ENCODE data around the gene CAB39.

The CAB39 gene

GRCh38 chr2:230712443-230713330, at the start of gene CAB39:
Gene CAB39, plus strand, starts transcription at chr2:230712842. Its CDS starts 47,160 bp downstream, at chr2:230760002.
- DNase-seq (ENCODE audit: low read depth): peak; percentile 83

GRCh38 chr2:230664128-230664527, 48.5 kb upstream of the CAB39 start:
- no peak for DNase-seq (ENCODE audit: low read depth)

- DNase-seq (ENCODE audit: low read depth): no peak
Measured at GRCh38 chr2:230664844-230665243, 47.8 kb upstream of the CAB39 start.

- no peak for DNase-seq (ENCODE audit: low read depth)
Measured at GRCh38 chr2:230665263-230665691, 47.4 kb upstream of the CAB39 start.

DNA sequence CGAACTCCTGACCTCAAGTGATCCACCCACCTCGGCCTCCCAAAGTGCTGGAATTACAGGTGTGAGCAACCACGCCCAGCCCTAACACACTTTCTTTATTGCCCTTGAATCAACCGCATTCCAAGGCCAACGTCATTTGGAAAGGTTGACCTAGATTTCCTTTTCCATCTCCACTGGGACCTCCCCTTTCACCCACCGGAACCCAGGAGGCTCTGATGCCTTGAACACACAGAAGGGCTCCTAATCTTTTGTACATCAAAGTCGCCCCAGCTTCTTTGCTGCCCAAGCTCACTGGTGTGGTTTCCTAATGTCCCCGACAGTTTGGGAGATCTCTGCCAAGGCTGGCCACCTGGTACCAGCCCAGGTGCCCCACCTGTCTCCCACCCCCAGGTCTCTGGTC, 46.2 kb upstream of the CAB39 start:
- no peak for DNase-seq (ENCODE audit: low read depth)

GRCh38 chr2:230666885-230667712, 45.5 kb upstream of the CAB39 start:
- DNase-seq (ENCODE audit: low read depth): no peak

DNA sequence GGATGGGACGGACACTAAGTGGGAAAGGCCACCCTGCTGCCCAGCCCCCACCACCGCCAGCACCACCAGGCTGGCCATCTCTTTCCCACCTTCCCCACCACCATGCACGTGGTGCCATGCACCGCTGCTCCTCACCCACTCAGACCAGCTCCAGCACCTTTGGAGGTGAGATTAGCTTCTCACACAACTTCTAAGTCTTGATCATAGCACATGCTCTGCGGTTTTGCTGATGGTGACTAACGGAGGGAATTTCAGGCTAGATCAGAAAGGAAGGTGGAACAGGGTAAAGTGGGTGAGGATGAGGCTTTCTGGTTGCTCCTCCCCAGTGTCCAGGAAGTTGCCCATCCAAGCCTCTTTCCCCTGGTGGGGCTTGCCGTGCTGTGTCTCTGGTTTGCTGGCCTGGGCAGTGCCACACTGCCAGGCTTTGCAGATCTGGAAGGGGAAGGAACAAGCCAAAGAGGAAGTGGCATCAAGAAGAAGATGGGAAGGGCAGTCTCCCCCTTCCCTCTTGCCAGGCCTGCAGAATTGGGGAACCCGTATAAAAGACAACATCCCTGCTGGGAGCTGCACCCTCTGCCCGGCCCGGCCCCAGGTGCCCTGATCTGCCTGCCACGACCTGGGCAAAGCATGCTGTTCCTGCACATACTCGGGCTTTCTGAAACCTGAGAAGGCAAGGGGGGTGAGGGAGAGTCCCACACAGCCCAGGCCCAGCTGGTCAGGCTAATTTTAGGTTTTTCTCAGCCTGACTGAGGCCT, 44.3 kb upstream of the CAB39 start:
- peak; percentile 25 for DNase-seq (ENCODE audit: low read depth)

GRCh38 chr2:230668939-230669303, 43.7 kb upstream of the CAB39 start:
- DNase-seq (ENCODE audit: low read depth): no peak

DNA sequence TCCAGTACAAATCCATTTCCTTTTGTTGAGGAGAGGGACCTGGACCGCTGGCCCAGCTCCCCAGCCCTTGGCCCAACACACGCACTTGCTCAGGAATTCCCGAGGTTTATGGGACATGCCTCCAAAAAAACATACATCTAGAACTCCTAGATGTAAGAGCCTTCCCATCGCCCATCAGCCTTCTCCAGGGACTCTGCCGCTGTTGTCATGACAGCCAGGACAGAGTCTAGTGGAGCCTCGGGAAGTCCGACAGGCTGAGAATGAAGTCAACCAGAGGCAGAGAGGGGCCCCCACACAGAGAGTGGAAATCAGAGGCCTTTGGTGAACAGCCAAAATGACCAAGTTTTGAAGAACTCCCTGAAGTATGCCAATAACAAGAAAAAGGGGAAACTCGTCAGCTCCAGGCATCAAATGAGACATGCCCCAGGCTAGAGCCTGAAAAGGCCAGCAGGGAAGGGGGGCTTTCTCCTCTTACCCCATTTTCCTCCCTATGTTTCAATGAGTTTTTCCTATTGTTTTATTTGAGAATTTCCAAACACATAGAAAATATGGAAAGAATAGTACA, 43.2 kb upstream of the CAB39 start:
- DNase-seq (ENCODE audit: low read depth): no peak

- DNase-seq (ENCODE audit: low read depth): no peak
Measured at GRCh38 chr2:230671117-230671516, 41.5 kb upstream of the CAB39 start.

DNA sequence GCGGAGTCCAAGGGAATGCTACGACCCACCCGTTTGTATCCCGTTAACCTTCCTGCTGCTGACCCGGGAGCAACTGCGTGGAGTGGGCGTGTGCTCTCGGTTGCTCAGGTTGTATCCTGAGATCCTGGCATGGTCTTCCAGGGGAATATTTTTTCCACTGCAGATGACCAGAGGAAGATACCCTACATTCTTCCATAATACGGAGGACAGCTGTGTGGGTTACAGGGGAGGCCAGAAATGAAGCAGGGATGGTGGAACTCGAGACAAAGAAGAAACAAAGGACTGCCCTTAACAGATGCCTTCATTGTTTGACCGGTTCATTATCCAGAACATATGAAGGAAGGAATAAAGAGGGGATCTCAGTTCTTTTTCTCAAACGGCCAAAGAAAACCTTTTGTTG, 39.8 kb upstream of the CAB39 start:
- no peak for DNase-seq (ENCODE audit: low read depth)

DNA sequence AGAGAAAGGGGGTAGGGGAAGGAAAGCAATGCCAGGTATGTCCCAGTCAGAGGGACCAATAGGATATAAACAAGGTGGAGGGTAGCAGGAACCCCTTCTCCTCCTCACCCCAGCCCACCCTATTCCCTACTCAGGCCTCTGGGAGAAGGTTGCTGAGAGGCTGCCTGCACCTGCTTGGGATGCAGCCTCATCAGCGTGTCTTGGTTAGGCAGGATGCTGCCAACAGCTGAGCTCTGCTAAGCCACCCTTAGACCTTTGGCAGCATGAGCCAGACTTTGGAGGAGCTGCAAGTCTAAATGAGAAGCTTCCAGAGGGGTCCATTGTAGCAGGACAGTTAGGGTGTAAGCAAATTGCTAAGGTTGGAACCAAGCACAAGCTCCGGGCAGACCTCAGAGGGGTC, 38.2 kb upstream of the CAB39 start:
- no peak for DNase-seq (ENCODE audit: low read depth)

DNA sequence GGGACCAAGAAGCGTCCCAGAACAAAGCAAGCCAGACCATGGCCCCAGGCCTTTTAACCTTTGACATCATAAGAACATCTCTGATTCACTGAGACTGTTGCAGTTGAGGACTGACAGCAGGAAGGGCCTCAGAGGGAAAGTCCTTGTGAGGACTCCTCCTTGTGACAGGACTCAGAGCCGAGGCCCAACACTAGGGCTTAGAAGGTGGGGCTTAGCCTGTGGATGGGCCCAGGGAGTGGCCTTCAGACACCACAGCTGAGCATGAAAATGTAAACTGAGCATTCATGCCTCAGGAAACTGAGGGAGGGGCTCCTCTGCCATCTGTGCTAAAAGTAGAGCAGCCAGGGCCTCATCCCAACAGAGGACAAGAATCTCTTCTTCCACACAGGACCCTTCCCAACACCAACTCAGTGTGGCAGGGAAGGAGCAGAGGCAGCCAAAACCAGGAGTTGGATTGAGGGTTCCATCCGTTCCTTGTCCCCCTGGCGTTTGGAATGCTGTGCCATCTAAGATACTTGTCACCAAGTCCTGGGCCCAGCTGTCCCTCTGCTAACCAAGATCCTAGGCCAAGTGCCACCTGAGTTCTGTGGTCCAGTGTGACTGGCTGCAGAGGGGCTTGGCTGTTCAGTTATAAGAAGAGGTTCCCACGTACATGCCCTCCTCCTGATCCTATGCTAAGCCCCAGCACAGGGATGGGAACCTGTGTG, 37.5 kb upstream of the CAB39 start:
- DNase-seq (ENCODE audit: low read depth): no peak

- no peak for DNase-seq (ENCODE audit: low read depth)
Measured at GRCh38 chr2:230676546-230676945, 36.1 kb upstream of the CAB39 start.

GRCh38 chr2:230677201-230677946, 35.3 kb upstream of the CAB39 start:
- no peak for DNase-seq (ENCODE audit: low read depth)

DNA sequence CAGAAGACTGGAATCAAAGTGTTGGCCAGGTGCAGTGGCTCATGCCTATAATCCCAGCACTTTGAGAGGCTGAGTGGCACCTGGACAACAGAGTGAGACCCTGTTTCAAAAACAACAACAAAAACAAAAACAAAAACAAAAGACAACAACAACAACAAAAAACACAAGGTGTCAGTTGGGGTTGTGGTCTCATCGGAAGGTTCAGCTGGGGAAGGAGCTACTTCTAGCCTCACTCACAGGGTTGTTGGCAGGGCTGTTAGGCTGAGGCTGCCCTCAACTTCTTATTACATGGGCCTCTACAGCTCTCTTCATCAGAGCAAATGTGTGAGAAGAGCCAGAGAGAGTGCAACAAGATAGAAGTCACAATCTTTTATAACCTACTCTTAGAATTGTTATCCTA, 34.6 kb upstream of the CAB39 start:
- no peak for DNase-seq (ENCODE audit: low read depth)

DNA sequence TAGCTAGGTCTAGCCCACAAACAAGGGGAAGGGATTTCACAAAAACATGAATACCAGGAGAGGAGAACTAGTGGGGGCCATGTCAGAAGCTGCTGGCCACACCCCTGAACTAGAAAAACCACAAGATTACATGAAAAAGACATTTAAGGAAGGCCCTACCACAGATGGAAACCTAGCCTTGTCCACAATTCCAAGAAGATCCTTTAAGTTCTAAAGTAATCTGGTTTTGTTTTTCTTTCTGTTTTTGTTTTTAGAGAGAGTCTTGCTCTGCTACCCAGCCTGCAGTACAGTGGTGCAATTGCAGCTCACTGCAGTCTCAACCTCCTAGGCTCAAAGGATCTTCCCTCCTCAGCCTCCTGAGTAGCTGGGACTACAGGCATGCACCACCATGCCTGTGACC, 34.2 kb upstream of the CAB39 start:
- DNase-seq (ENCODE audit: low read depth): no peak

- no peak for DNase-seq (ENCODE audit: low read depth)
Measured at GRCh38 chr2:230680463-230681170, 32.0 kb upstream of the CAB39 start.

DNA sequence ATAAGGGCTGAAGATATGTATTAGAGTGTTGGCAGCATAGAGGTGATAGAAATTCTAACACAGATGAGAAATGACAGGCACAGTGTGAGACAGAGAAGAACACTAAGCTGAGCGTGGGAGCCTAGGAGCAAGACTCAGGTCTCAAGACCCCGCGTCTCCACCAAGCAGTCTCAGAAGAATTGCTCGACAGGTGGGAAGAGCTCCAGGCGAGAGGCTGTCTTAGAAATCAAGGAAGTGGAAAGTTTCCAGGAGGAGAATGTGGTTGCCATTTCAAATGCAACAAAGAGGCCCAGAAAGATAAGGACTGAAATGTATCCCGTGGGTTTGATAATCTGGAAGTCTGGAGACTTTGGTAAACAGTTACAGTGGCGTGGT, 31.5 kb upstream of the CAB39 start:
- DNase-seq (ENCODE audit: low read depth): no peak

DNA sequence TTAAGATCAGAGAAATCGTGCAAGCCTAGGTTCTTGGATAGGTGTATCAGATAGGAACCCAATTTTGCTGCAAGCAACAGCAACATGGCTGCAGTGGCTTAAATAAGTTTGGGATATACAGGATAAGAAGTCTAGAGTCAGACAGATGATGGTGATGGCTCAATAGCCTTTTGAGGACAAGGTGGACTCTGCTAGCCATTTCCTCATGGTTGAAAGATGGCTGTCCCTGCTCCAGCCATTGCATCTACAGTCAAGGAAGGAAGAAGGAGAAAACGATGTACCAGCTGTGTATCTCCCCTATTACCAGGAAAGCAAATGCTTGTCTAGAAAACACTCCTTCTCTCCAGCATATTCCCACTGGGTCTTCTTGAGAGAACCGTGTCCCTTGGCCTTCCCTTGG, 30.1 kb upstream of the CAB39 start:
- no peak for DNase-seq (ENCODE audit: low read depth)

All from activated T-helper 9 cell treated with anti-CD3 and anti-CD28 coated beads, Interleukin-2, amount 50 U/mL, for 16 hours (primary cell).